HuH-7 (cell line): Measurements from ENCODE around the gene MLF2.

ENCODE experiments used
- DNase-seq: peaks from one replicate; pipeline ENCODE4 v3.0.0; 2011; ENCODE audit warnings: low spot score

MLF2 gene

GRCh38 chr12:6752921-6753771, at the start of gene MLF2:
TSS of gene MLF2 (minus strand) at chr12:6753141. CDS start at chr12:6752334, 807 bp downstream.
- peak; percentile 95 for DNase-seq

DNA sequence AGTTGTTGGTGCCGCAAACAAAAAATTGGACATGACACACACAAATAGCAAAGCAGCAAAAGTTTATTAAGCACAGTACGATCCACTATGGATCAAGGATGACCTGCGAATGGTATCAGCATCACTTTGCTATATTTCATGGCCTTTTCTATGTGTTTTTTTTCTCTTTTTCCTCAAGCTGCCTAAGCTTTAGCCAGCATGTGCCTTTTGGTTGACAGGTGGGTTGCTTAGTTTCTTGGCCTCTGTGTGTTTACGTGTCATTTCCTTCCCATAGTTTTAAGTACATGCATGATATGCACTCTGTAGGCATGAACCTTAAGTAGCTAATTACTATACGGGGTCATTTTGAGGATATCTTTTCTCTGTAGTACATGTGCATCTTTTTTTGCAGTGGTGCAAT, 46.2 kb upstream of the MLF2 start:
- no peak for DNase-seq

- no peak for DNase-seq
Measured at GRCh38 chr12:6796576-6796975, 43.6 kb upstream of the MLF2 start.

DNA sequence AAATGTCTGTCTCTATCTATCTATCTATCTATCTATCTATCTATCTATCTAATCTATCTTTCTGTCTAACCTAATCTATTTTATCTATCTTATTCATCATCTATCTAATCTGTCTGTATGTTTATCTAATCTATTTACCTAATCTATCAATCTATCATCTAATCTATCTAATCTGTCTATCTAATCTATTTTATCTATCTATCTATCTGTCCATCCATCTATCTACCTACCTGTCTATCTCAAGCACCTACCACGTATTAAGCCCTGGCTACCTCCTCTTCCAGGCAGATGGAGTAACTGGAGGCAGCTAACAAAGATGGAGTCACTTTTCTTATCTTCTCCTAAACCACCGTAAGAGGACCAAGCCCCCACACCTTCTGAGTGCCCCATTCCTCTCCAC, 42.1 kb upstream of the MLF2 start:
- no peak for DNase-seq

- no peak for DNase-seq
Measured at GRCh38 chr12:6792522-6793201, 39.7 kb upstream of the MLF2 start.

DNA sequence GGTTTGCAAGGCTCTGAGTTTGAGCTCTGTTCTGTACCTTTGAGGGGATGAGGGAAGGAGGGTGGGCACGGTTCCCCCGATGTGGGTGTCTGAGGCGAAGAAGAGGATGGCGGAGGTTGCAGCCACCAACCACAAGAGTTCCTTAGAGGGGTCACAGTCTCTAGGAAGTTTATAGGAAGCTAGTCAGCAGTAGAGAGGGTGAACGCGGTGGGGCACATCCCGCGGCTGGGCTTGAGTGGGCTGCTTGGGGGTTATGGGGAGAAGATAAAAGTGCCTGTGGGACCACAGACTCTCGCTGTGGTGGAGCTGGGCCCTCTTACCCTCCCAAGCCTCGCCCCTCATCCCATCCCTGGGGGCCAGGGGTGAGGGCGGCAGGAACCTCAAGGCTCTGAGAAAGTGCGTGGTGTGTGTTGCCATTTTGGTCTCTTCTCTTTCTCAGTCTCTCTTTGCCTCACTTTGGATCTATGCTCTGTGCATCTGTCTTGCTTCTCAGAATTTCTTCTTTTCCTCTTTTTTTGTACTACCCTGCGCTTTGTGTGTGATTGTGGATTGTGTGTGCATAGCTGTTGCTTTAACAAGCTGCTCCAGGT, 39.1 kb upstream of the MLF2 start:
- DNase-seq, result no peak

- DNase-seq, result no peak
Measured at GRCh38 chr12:6790496-6791150, 37.7 kb upstream of the MLF2 start.

GRCh38 chr12:6788972-6789924, 36.3 kb upstream of the MLF2 start, which contains the start of gene CD4:
TSS of gene CD4 (plus strand) at chr12:6789528. CDS start at chr12:6800139, 10,611 bp downstream.
- no peak for DNase-seq

- no peak for DNase-seq
Measured at GRCh38 chr12:6787309-6787708, 34.4 kb upstream of the MLF2 start.

- no peak for DNase-seq
Measured at GRCh38 chr12:6786416-6787094, 33.6 kb upstream of the MLF2 start.

DNA sequence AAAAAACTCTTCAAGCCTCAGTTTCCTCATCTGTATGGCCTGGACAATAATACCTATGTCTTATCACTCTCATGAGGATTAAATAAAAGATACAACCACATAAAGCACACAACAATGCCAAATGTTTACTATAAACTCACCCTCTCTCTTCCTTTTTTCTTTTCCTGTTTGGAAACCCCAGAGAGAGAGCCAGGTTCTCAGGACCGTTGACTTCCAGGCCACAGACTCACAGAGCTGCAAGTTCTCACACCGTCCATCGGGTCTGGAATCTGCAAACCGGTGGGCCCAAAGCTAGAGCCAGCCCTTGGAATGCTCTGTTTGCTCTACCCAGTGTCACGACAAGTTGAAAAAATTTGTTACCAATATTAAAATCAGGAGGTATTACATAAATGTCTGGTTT, 31.8 kb upstream of the MLF2 start:
- no peak for DNase-seq

DNA sequence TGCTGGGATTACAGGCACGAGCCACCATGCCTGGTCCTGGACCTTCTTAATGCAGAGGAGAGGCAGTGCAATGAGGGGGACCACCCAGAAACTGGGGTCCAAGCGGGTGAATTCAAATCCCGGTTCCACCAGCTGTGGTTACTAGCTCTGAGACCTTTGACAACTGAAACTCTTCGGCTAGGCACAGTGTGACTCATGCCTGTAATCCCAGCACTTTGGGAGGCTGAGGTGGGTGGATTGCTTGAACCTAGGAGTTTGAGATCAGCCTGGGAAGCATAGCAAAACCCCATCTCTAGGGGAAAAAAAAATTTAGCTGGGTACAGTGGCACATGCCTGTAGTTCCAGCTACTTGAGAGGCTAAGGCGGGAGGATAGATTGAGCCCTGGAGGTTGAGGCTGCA, 31.4 kb upstream of the MLF2 start:
- DNase-seq, result no peak

GRCh38 chr12:6783828-6784227, 30.9 kb upstream of the MLF2 start:
- no peak for DNase-seq

DNA sequence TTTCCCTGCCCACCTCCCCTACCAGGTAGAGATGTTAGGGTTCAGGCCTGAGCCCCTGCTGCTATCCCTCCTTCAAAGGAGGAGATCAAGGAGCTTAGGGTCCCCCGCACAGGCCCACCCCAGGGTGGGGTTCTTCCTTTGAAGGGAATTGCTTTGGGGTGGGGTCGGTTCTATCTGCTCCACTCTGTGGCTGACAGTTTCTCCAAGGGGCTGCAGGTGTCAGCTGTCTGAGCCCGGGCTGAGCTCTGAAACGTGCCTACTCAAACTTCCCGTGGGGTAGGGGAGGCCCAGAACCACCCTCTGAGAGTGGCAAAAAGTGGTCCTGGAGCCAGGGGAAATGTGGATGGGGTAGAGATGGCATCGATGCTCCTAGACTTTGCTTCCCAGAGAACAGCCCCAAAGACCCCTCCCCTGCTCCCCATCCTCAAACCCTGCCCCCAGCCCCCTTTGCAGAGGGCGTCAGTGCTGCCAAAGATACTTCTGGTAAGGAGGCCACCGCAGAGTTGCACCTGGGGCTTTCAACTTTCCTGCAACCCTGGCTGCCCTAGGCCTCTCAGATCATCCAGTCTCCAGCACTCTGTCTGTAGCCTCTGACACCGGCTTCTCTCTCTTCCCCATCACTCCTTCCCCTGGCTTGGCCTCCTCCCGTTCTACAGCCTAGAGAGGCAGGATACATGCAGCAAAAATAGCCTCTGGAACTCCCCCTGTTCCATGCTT, 30.1 kb upstream of the MLF2 start:
- DNase-seq, result no peak

DNA sequence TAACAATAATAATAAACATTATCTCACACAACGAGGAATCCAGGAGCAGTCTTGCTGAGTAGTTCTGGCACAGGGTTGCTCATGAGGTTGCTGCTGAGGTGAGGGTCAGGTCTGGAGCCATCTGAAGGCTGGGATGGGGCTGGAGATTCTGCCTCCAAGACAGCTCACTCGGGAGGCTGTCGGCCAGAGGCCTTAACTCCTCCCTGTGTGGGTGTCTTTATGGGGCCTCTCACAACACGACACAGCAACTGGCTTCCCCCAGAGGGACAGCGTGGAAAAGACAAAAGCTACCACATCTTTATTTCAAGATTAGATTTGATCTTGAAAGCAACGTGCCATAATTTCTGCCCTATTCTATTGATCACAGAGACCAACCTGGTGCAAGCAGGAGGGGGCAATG, 29.2 kb upstream of the MLF2 start:
- DNase-seq, result no peak

GRCh38 chr12:6780573-6780972, 27.6 kb upstream of the MLF2 start:
- no peak for DNase-seq

- no peak for DNase-seq
Measured at GRCh38 chr12:6779708-6780432, 26.9 kb upstream of the MLF2 start.

DNA sequence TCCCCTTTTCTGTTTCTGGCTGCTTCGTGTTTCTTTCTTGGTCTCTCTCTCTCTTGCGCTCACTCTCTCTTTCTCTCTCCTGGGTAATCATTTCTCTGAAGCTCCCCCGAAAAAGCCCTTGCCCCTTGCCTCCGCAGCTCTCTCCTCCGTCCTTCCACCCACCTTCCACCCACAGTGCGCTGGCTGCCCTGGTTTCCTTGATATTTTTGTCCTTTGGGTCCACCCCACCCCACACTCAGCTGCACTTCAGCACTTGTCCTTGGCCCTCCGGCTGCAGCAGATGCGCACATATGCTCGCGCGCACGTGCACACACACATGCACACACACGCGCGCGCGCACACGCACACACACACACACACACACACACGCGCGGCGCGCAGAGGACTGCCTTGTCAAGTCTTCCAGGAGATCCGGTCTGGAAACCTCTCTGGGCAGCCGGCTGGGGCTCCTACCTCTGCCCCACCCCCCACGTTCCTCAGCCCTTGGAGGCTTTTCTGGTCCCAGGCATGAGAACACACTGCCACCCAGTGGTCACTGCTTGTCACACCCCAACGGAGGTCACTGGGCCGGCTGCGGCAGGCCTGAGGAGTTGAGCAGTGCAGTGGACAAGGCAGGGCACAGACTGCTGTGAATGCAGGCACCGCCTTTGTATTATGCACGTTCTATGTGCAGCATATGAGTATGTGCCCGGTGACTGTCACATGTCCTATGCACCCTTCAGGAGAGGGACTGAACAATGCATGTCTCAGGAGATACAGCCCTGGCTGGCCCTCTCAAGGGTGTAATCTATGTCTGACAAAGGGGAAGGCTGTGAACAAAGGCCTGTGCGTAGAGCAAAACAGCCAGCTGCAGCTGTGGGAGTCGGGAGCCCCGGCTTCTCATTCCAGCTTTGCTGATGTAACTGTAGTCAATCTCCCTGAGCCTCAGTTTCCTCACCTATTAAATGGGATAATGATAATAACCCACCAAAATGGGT, 25.9 kb upstream of the MLF2 start:
- DNase-seq, result peak; percentile 94
